HUES64 (cell line): Measurements from ENCODE around the gene MSI2.

Experiments used
- H3K27ac ChIP-seq: 2 replicates; pipeline ENCODE4 v1.7.0; 2013; ENCODE audit warnings: low read depth, low read length, inconsistent platforms
- H3K27me3 ChIP-seq: 2 replicates; pipeline ENCODE4 v1.6.1; 2013; ENCODE audit warnings: mild to moderate bottlenecking, low read length; ENCODE audit not compliant: insufficient read depth
- H3K36me3 ChIP-seq: 2 replicates; pipeline ENCODE4 v1.6.1; 2013; ENCODE audit warnings: mild to moderate bottlenecking, low read length; ENCODE audit not compliant: insufficient read depth
- H3K4me1 ChIP-seq: 2 replicates; pipeline ENCODE4 v1.6.1; 2013; ENCODE audit warnings: mild to moderate bottlenecking, low read length, moderate library complexity; ENCODE audit not compliant: insufficient read depth
- H3K4me3 ChIP-seq: 2 replicates; pipeline ENCODE4 v1.5.1; 2013; ENCODE audit warnings: mild to moderate bottlenecking, low read length, moderate library complexity
- H3K9ac ChIP-seq: 2 replicates; pipeline ENCODE4 v1.6.1; 2013; ENCODE audit warnings: mild to moderate bottlenecking, low read depth, low read length
- H3K9me3 ChIP-seq: 2 replicates; pipeline ENCODE4 v1.6.1; 2013; ENCODE audit warnings: low read depth, low read length; ENCODE audit not compliant: insufficient read depth
- whole genome bisulfite sequencing: fragments of 150-250, 120-280 bp; methylation state at CpG from one replicate; pipeline ENCODE4 v1.1.7; 2013; ENCODE audit warnings: missing lambda C conversion rate; 5-methylcytosine and 5-hydroxymethylcytosine counted together

The MSI2 gene

GRCh38 chr17:57535249-57535966 is 279.1 kb downstream of the MSI2 start:
- no peaks in the 10 kb centered on the region for H3K27me3 ChIP-seq
- H3K27ac ChIP-seq = no peak overlapping the region
- H3K9ac ChIP-seq = no peak overlapping the region
- H3K9me3 ChIP-seq = no peaks in the 10 kb centered on the region
- peaks cover 27% of the 10 kb centered on the region for H3K4me1 ChIP-seq
- H3K36me3 ChIP-seq = no peaks in the 10 kb centered on the region
- H3K4me3 ChIP-seq = no peak overlapping the region
- WGBS = 84% methylated on average over 6 of the region's 6 CpGs

- no peaks in the 10 kb centered on the region for H3K27me3 ChIP-seq
- no peak overlapping the region for H3K4me3 ChIP-seq
- no peak overlapping the region for H3K27ac ChIP-seq
- no peaks in the 10 kb centered on the region for H3K9me3 ChIP-seq
- peaks cover 23% of the 10 kb centered on the region for H3K4me1 ChIP-seq
- no peak overlapping the region for H3K9ac ChIP-seq
- WGBS = 73% methylated on average over 4 of the region's 4 CpGs
- no peaks in the 10 kb centered on the region for H3K36me3 ChIP-seq
Measured at GRCh38 chr17:57536289-57536688, 280.0 kb downstream of the MSI2 start.

- WGBS = 90% methylated on average over 8 of the region's 10 CpGs
- Histone ChIP-seq H3K4me1 (peaks cover 23% of the 10 kb centered on the region), H3K9ac (no peak overlapping the region), H3K4me3 (no peak overlapping the region), H3K27me3 (no peaks in the 10 kb centered on the region), H3K36me3 (no peaks in the 10 kb centered on the region), H3K27ac (no peak overlapping the region), H3K9me3 (no peaks in the 10 kb centered on the region)
Measured at GRCh38 chr17:57536789-57537523, 280.6 kb downstream of the MSI2 start.

- whole genome bisulfite sequencing = 84% methylated on average over 17 of the region's 17 CpGs
- H3K4me1 ChIP-seq = peaks cover 26% of the 10 kb centered on the region
- no peaks in the 10 kb centered on the region for H3K27me3 ChIP-seq
- H3K36me3 ChIP-seq = no peaks in the 10 kb centered on the region
- H3K27ac ChIP-seq = peak overlapping the region; percentile 49
- H3K9me3 ChIP-seq = no peaks in the 10 kb centered on the region
- no peak overlapping the region for H3K4me3 ChIP-seq
- peak overlapping the region; percentile 26; the same call in 1 of the 2 replicates for H3K9ac ChIP-seq
Measured at GRCh38 chr17:57537524-57538410, 281.4 kb downstream of the MSI2 start.

- Histone ChIP-seq H3K27ac (peak overlapping the region; percentile 49; the same call in 1 of the 2 replicates), H3K36me3 (no peaks in the 10 kb centered on the region)
Measured at GRCh38 chr17:57538736-57539456, 282.6 kb downstream of the MSI2 start.

GRCh38 chr17:57539529-57540301 is 283.4 kb downstream of the MSI2 start:
- WGBS = 94% methylated on average over 8 of the region's 8 CpGs
- no peak overlapping the region for H3K9ac ChIP-seq
- no peaks in the 10 kb centered on the region for H3K36me3 ChIP-seq
- H3K9me3 ChIP-seq = no peaks in the 10 kb centered on the region
- H3K4me3 ChIP-seq = no peak overlapping the region
- peaks cover 45% of the 10 kb centered on the region for H3K4me1 ChIP-seq
- H3K27ac ChIP-seq = no peak overlapping the region
- H3K27me3 ChIP-seq = no peaks in the 10 kb centered on the region

More at GRCh38 chr17:57538736-57539456, 282.6 kb downstream of the MSI2 start:
- 90% methylated on average over 7 of the region's 11 CpGs for WGBS
- Histone ChIP-seq H3K4me1 (peaks cover 37% of the 10 kb centered on the region), H3K4me3 (no peak overlapping the region), H3K9ac (no peak overlapping the region), H3K9me3 (no peaks in the 10 kb centered on the region), H3K27me3 (no peaks in the 10 kb centered on the region)

- no peaks in the 10 kb centered on the region for H3K27me3 ChIP-seq
- no peaks in the 10 kb centered on the region for H3K9me3 ChIP-seq
- H3K27ac ChIP-seq = no peak overlapping the region
- 95% methylated on average over 2 of the region's 2 CpGs for WGBS
- peaks cover 49% of the 10 kb centered on the region for H3K4me1 ChIP-seq
- H3K36me3 ChIP-seq = no peaks in the 10 kb centered on the region
- no peak overlapping the region for H3K9ac ChIP-seq
- no peak overlapping the region for H3K4me3 ChIP-seq
Measured at GRCh38 chr17:57540596-57540995, 284.3 kb downstream of the MSI2 start.

- H3K27me3 ChIP-seq = no peaks in the 10 kb centered on the region
- H3K27ac ChIP-seq = no peak overlapping the region
- no peak overlapping the region for H3K9ac ChIP-seq
- WGBS = 98% methylated on average over 4 of the region's 4 CpGs
- peaks cover 54% of the 10 kb centered on the region for H3K4me1 ChIP-seq
- H3K36me3 ChIP-seq = no peaks in the 10 kb centered on the region
- H3K4me3 ChIP-seq = no peak overlapping the region
- H3K9me3 ChIP-seq = no peaks in the 10 kb centered on the region
Measured at GRCh38 chr17:57541049-57541448, 284.7 kb downstream of the MSI2 start.

- Histone ChIP-seq H3K27me3 (no peaks in the 10 kb centered on the region), H3K9me3 (no peaks in the 10 kb centered on the region), H3K4me1 (peaks cover 57% of the 10 kb centered on the region), H3K36me3 (no peaks in the 10 kb centered on the region), H3K9ac (no peak overlapping the region), H3K4me3 (no peak overlapping the region), H3K27ac (no peak overlapping the region)
- WGBS = 94% methylated on average over 17 of the region's 17 CpGs
Measured at GRCh38 chr17:57541472-57542394, 285.4 kb downstream of the MSI2 start.
